ENCODE measurements around the gene CASK. TPM values are rescaled to one million over a fixed set of nuclear protein-coding genes. Genes with fewer than 3 reads are reported as not detected.

CASK gene
- total and polyA plus RNA-seq, 2 donors from 2014 or later = 15.9 to 58.9 TPM

- FAIRE-seq = no peak
- no peak for TF ChIP-seq CTCF (IDR thresholded peaks at IDR 0.05; ENCODE audit: borderline replicate concordance, extremely low read depth, insufficient read depth)
- no peak overlapping the region for H3K4me3 ChIP-seq (ENCODE audit: low read length in 3 of 3)
- H3K27ac ChIP-seq (ENCODE audit: low read depth in 2 of 2, low read length in 2 of 2) = no peak overlapping the region
- no peak overlapping the region for H3K9ac ChIP-seq (ENCODE audit: low read length in 3 of 3)
- H3K4me1 ChIP-seq (ENCODE audit: control insufficient read depth in 2 of 3, insufficient read depth in 2 of 3, low read depth in 1 of 3, low read length in 3 of 3) = no peaks in the 10 kb centered on the region
- no peaks in the 10 kb centered on the region for H3K9me3 ChIP-seq (ENCODE audit: control insufficient read depth in 2 of 3, insufficient read depth in 1 of 3, low read length in 3 of 3)
- no peak for DNase-seq
- intact Hi-C loops (cut with DNase I) = no loop called here
- no peaks in the 10 kb centered on the region for H3K36me3 ChIP-seq (ENCODE audit: control insufficient read depth in 2 of 3, insufficient read depth in 3 of 3, low read length in 3 of 3)
- no peaks in the 10 kb centered on the region for H3K27me3 ChIP-seq (ENCODE audit: control insufficient read depth, insufficient read depth, low read length)
Observed at GRCh38 chrX:41491267-41492004, 431.9 kb downstream of the CASK start.

GRCh38 chrX:41490446-41490845 is 432.9 kb downstream of the CASK start:
- FAIRE-seq = no peak
- no peak overlapping the region for H3K27ac ChIP-seq (ENCODE audit: low read depth in 2 of 2, low read length in 2 of 2)

GRCh38 chrX:41482154-41482850 is 441.1 kb downstream of the CASK start:
- H3K36me3 ChIP-seq (ENCODE audit: control insufficient read depth in 2 of 3, insufficient read depth in 3 of 3, low read length in 3 of 3) = no peaks in the 10 kb centered on the region
- no peak overlapping the region for H3K27ac ChIP-seq (ENCODE audit: low read depth in 2 of 2, low read length in 2 of 2)
- H3K9me3 ChIP-seq (ENCODE audit: control insufficient read depth in 2 of 3, insufficient read depth in 1 of 3, low read length in 3 of 3) = no peaks in the 10 kb centered on the region
- no peak overlapping the region for H3K9ac ChIP-seq (ENCODE audit: low read length in 3 of 3)
- no peaks in the 10 kb centered on the region for H3K27me3 ChIP-seq (ENCODE audit: control insufficient read depth, insufficient read depth, low read length)
- TF ChIP-seq CTCF (IDR thresholded peaks at IDR 0.05; ENCODE audit: borderline replicate concordance, extremely low read depth, insufficient read depth) = no peak
- H3K4me3 ChIP-seq (ENCODE audit: low read length in 3 of 3) = no peak overlapping the region
- DNase-seq (no peak), FAIRE-seq (no peak)
- intact Hi-C loops (cut with DNase I) = no loop called here
- H3K4me1 ChIP-seq (ENCODE audit: control insufficient read depth in 2 of 3, insufficient read depth in 2 of 3, low read depth in 1 of 3, low read length in 3 of 3) = no peaks in the 10 kb centered on the region

More at GRCh38 chrX:41490446-41490845, 432.9 kb downstream of the CASK start:
- intact Hi-C loops (cut with DNase I) = no loop called here
- H3K9ac ChIP-seq (ENCODE audit: low read length in 3 of 3) = no peak overlapping the region
- no peaks in the 10 kb centered on the region for H3K9me3 ChIP-seq (ENCODE audit: control insufficient read depth in 2 of 3, insufficient read depth in 1 of 3, low read length in 3 of 3)
- H3K27me3 ChIP-seq (ENCODE audit: control insufficient read depth, insufficient read depth, low read length) = no peaks in the 10 kb centered on the region
- H3K4me1 ChIP-seq (ENCODE audit: control insufficient read depth in 2 of 3, insufficient read depth in 2 of 3, low read depth in 1 of 3, low read length in 3 of 3) = no peaks in the 10 kb centered on the region
- no peak for TF ChIP-seq CTCF (IDR thresholded peaks at IDR 0.05; ENCODE audit: borderline replicate concordance, extremely low read depth, insufficient read depth)
- H3K4me3 ChIP-seq (ENCODE audit: low read length in 3 of 3) = no peak overlapping the region
- no peak for DNase-seq
- no peaks in the 10 kb centered on the region for H3K36me3 ChIP-seq (ENCODE audit: control insufficient read depth in 2 of 3, insufficient read depth in 3 of 3, low read length in 3 of 3)

Data from kidney (tissue), 14 donors.